Vagina (tissue), 2 donors: ENCODE data around the gene COLQ. TPM values are rescaled to one million over a fixed set of nuclear protein-coding genes. Genes with fewer than 3 reads are reported as not detected.

Experiments used
- DNase-seq, 2 donors: peaks; one replicate each; pipeline ENCODE4 v3.0.0-alpha.2; 2017; ENCODE audit errors: extremely low spot score in 2 of 2
- H3K27ac ChIP-seq: fragments of 200-600 bp; sonication (generic); one replicate; pipeline ENCODE4 v1.5.1; 2019
- H3K27me3 ChIP-seq: fragments of 200-600 bp; sonication (generic); one replicate; pipeline ENCODE4 v1.5.1; 2019
- H3K36me3 ChIP-seq, 2 donors: fragments of 200-600 bp; sonication (generic); one replicate each; pipeline ENCODE4 v1.5.1; 2017 to 2019
- H3K4me1 ChIP-seq: fragments of 200-600 bp; sonication (generic); one replicate; pipeline ENCODE4 v1.5.1; 2019
- H3K4me3 ChIP-seq, 2 donors: fragments of 200-600 bp; sonication (generic); 1 replicate in 1 of 2; 2 replicates in 1 of 2; pipeline ENCODE4 v1.5.1; 2016 to 2019
- H3K9me3 ChIP-seq: fragments of 200-600 bp; sonication (generic); one replicate; pipeline ENCODE4 v1.5.1; 2019
- CTCF ChIP-seq, 3 experiments: fragments of 450-650 bp in 2 of 3; fragments of 200-600 bp in 1 of 3; sonication (generic) in 1 of 3; IDR thresholded peaks; one replicate each; pipeline ENCODE4 v1.5.1; 2017 to 2019; ENCODE audit warnings: antibody characterized with exemption in 3 of 3, mild to moderate bottlenecking in 2 of 3, moderate library complexity in 2 of 3
- POLR2A ChIP-seq, 2 donors: fragments of 450-650 bp; IDR thresholded peaks; one replicate each; pipeline ENCODE4 v1.6.1; 2017; ENCODE audit warnings: antibody characterized with exemption in 2 of 2, mild to moderate bottlenecking in 2 of 2, moderate library complexity in 2 of 2
- POLR2AphosphoS5 ChIP-seq, 2 donors: sonication (generic); formaldehyde crosslinking; IDR thresholded peaks; one replicate each; pipeline ENCODE4 v1.9.0; 2017; ENCODE audit warnings: antibody characterized with exemption in 2 of 2, mild to moderate bottlenecking in 2 of 2, low read depth in 1 of 2; ENCODE audit not compliant: insufficient read depth in 1 of 2
- intact Hi-C: fragments of 100-400 bp; cut with DNase I; formaldehyde crosslinking; loops from one replicate; pipeline ENCODE4 v1.15.1; 2023
- total RNA-seq: library from RNA; depleted of rRNA; stranded (reverse); fragments of >200 nt; gene quantifications from one replicate; pipeline ENCODE4 v1.2.3, GENCODE V29; 2016

The COLQ gene
- total RNA-seq, 1 donor from 2014 or later, result 12.8 TPM

DNA sequence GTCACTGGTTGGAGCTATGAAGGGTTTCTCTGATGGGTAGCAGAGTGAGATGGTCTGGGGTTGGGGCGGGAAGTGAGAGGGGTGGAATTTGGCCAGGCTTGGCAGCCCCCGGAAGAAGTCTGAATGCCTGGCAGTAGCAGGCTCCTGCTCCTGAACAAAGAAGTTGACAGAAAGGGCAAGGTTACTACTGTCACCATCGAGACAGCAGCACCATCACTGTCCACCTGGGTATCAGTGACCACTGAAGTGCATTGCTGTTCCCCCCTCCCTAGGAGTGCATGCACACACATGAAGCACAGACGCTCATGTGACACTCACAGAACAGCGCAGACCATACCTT is 42.9 kb downstream of the COLQ start:
- Histone ChIP-seq H3K4me1 (no peaks in the 10 kb centered on the region), H3K9me3 (no peaks in the 10 kb centered on the region), H3K27ac (no peak overlapping the region), H3K27me3 (no peaks in the 10 kb centered on the region), H3K4me3 (no peak overlapping the region), H3K36me3 (no peaks in the 10 kb centered on the region)
- intact Hi-C loops, result no loop called here
- no peak for TF ChIP-seq CTCF (IDR thresholded peaks at IDR 0.05)
- TF ChIP-seq POLR2AphosphoS5 (IDR thresholded peaks at IDR 0.05; ENCODE audit: insufficient read depth in 1 of 2, low read depth in 1 of 2), result no peak
- TF ChIP-seq POLR2A (IDR thresholded peaks at IDR 0.05), result no peak
- DNase-seq, result no peak

DNA sequence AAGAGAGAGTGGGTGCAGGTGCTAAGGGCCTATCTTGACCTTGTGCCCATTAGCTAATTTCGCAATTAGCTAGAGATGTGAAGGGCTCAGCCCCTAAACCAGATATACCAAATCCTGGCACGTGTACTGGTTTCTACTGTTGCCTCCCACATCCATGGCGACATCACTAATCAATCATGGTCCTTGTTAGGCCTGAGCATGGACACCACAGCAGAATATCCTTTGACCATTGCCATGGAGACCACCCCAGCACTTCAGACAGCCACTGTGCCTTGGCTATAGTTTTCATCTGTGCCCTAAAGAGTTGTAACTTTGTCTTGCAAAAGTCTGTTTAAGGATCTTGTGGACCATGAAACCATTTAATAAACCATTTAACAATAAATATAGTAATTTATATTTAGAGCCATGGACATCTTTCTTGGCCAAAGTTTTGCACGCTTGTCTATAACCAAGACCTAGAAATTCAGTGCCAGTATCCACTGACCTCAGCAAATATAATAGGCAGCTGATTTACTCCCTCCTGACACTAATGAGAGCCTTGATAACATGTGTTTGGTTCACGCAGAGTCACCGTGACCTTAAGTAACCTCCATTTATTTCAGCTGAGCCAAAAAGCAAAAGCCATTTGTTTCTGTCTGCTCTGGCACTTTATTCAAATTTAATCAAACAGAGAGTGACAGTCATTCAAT is 43.4 kb downstream of the COLQ start:
- H3K4me1 ChIP-seq, result no peaks in the 10 kb centered on the region
- no peaks in the 10 kb centered on the region for H3K9me3 ChIP-seq
- H3K27ac ChIP-seq, result no peak overlapping the region
- no peaks in the 10 kb centered on the region for H3K36me3 ChIP-seq
- H3K27me3 ChIP-seq, result no peaks in the 10 kb centered on the region
- H3K4me3 ChIP-seq, result no peak overlapping the region
- TF ChIP-seq POLR2A (IDR thresholded peaks at IDR 0.05), result no peak
- no peak for TF ChIP-seq CTCF (IDR thresholded peaks at IDR 0.05)
- TF ChIP-seq POLR2AphosphoS5 (IDR thresholded peaks at IDR 0.05; ENCODE audit: insufficient read depth in 1 of 2, low read depth in 1 of 2), result no peak
- DNase-seq, result no peak
- intact Hi-C loops, result no loop called here

DNA sequence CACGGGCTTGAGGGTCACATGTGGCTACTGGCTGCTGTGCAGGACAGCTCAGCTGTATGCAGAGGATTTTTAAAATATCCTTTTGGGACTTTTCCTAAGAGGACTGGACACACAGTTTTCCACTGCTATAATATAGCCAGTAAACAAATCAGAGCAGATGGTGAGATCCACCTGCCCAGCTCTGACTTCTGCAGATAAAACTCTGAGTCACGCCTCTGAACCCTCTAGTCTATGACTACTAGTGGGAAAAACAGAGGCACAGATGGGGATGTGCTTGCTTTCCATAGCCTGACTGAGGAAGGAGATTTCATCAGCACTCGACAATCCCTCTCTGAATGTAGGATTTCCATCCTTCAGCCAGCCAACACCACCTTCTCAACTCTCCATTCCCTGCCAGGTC is 45.1 kb downstream of the COLQ start:
- intact Hi-C loops, result no loop called here
- H3K36me3 ChIP-seq, result no peaks in the 10 kb centered on the region
- no peaks in the 10 kb centered on the region for H3K27me3 ChIP-seq
- TF ChIP-seq CTCF (IDR thresholded peaks at IDR 0.05) (no peak), POLR2AphosphoS5 (IDR thresholded peaks at IDR 0.05; ENCODE audit: insufficient read depth in 1 of 2, low read depth in 1 of 2) (no peak), POLR2A (IDR thresholded peaks at IDR 0.05) (no peak)
- H3K27ac ChIP-seq, result no peak overlapping the region
- no peak for DNase-seq
- no peaks in the 10 kb centered on the region for H3K9me3 ChIP-seq
- no peaks in the 10 kb centered on the region for H3K4me1 ChIP-seq
- no peak overlapping the region for H3K4me3 ChIP-seq

DNA sequence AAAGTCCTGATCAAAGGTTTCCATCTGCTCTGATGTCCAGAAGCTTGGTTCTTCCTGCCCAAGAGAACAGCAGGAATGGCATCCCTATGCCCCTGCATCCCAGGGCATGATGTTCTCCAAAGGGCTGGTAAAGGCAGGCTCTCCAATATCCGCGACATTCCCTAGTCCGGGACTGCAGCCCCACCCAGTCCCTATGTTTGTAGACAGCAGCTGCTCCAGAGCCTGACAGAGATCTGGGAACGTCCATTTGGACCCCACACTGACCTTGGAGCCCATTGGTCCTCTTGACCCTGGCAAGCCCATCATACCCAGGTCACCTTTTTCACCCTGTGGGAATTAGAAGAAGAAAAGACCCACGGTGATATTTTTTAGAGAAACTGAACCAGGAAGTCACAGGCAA is 46.3 kb downstream of the COLQ start:
- Histone ChIP-seq H3K36me3 (no peaks in the 10 kb centered on the region), H3K4me1 (no peaks in the 10 kb centered on the region), H3K27ac (no peak overlapping the region), H3K4me3 (no peak overlapping the region), H3K27me3 (no peaks in the 10 kb centered on the region), H3K9me3 (no peaks in the 10 kb centered on the region)
- intact Hi-C loops, result no loop called here
- DNase-seq, result no peak
- TF ChIP-seq POLR2AphosphoS5 (IDR thresholded peaks at IDR 0.05; ENCODE audit: insufficient read depth in 1 of 2, low read depth in 1 of 2), result no peak
- no peak for TF ChIP-seq CTCF (IDR thresholded peaks at IDR 0.05)
- no peak for TF ChIP-seq POLR2A (IDR thresholded peaks at IDR 0.05)

DNA sequence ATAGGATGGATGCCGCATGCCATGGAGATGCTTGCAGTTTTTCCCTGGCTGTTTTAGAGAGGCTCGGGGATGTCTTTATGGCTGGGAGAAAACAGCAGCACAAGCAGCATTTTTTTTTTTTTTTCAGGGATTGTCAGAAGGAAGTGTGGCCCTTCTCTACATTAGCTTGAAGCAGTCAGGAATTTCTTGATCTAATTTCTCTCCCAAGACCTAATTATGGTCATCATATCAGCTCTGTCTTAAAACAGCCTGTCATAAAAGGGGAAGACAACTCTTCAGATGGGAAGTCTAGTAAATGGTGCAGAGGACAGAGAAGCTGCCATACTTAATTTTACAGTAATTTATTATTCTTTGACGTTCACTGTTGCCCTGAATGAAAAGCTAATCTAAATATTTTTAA is 49.6 kb downstream of the COLQ start:
- DNase-seq, result no peak
- H3K4me3 ChIP-seq, result no peak overlapping the region
- TF ChIP-seq POLR2AphosphoS5 (IDR thresholded peaks at IDR 0.05; ENCODE audit: insufficient read depth in 1 of 2, low read depth in 1 of 2) (no peak), CTCF (IDR thresholded peaks at IDR 0.05) (no peak), POLR2A (IDR thresholded peaks at IDR 0.05) (no peak)
- H3K4me1 ChIP-seq, result no peaks in the 10 kb centered on the region
- H3K9me3 ChIP-seq, result no peaks in the 10 kb centered on the region
- no peaks in the 10 kb centered on the region for H3K27me3 ChIP-seq
- intact Hi-C loops, result no loop called here
- no peaks in the 10 kb centered on the region for H3K36me3 ChIP-seq
- no peak overlapping the region for H3K27ac ChIP-seq
